Measurements from ENCODE around the gene CBARP. TPM values are rescaled to one million over a fixed set of nuclear protein-coding genes. Genes with fewer than 3 reads are reported as not detected.
A peak's percentile ranks its signal among the peaks of the same experiment; 100 is the strongest.

Gene CBARP
- total RNA-seq: 4.0 and 4.8 TPM in 2 replicates
- polyA plus RNA-seq (2012): 3.2 TPM

GRCh38 chr19:1237754-1238368, at the start of gene CBARP:
Gene CBARP (minus strand): TSS chr19:1238005. CDS start chr19:1236100, 1,905 bp downstream.
- no peak for DNase-seq (ENCODE audit: low read depth)

GRCh38 chr19:1286487-1287353, 48.9 kb upstream of the CBARP start:
- no peak for DNase-seq (ENCODE audit: low read depth)

- DNase-seq (ENCODE audit: low read depth): no peak
Observed at GRCh38 chr19:1285737-1286360, 48.0 kb upstream of the CBARP start, which contains the start of gene EFNA2. Gene EFNA2 (plus strand): TSS chr19:1285873. CDS start chr19:1286169, 296 bp downstream.

- DNase-seq (ENCODE audit: low read depth): no peak
Observed at GRCh38 chr19:1284979-1285736, 47.4 kb upstream of the CBARP start.

- DNase-seq (ENCODE audit: low read depth): no peak
Observed at GRCh38 chr19:1284293-1284978, 46.6 kb upstream of the CBARP start.

GRCh38 chr19:1283917-1284292, 46.1 kb upstream of the CBARP start:
- DNase-seq (ENCODE audit: low read depth): no peak

GRCh38 chr19:1283207-1283916, 45.6 kb upstream of the CBARP start:
- DNase-seq (ENCODE audit: low read depth): no peak

GRCh38 chr19:1282588-1283206, 44.9 kb upstream of the CBARP start:
- DNase-seq (ENCODE audit: low read depth): no peak

GRCh38 chr19:1281569-1282287, 43.9 kb upstream of the CBARP start:
- no peak for DNase-seq (ENCODE audit: low read depth)

- DNase-seq (ENCODE audit: low read depth): no peak
Observed at GRCh38 chr19:1280636-1281568, 43.1 kb upstream of the CBARP start.

GRCh38 chr19:1279782-1280341, 42.1 kb upstream of the CBARP start:
- peak; percentile 81 for DNase-seq (ENCODE audit: low read depth)

- DNase-seq (ENCODE audit: low read depth): no peak
Observed at GRCh38 chr19:1278713-1279660, 41.2 kb upstream of the CBARP start.

- no peak for DNase-seq (ENCODE audit: low read depth)
Observed at GRCh38 chr19:1278074-1278473, 40.3 kb upstream of the CBARP start.

- DNase-seq (ENCODE audit: low read depth): no peak
Observed at GRCh38 chr19:1277061-1277460, 39.3 kb upstream of the CBARP start.

GRCh38 chr19:1276628-1277022, 38.8 kb upstream of the CBARP start:
- no peak for DNase-seq (ENCODE audit: low read depth)

GRCh38 chr19:1275976-1276627, 38.3 kb upstream of the CBARP start:
- no peak for DNase-seq (ENCODE audit: low read depth)
